ENCODE data around the gene HSPG2.

DNA sequence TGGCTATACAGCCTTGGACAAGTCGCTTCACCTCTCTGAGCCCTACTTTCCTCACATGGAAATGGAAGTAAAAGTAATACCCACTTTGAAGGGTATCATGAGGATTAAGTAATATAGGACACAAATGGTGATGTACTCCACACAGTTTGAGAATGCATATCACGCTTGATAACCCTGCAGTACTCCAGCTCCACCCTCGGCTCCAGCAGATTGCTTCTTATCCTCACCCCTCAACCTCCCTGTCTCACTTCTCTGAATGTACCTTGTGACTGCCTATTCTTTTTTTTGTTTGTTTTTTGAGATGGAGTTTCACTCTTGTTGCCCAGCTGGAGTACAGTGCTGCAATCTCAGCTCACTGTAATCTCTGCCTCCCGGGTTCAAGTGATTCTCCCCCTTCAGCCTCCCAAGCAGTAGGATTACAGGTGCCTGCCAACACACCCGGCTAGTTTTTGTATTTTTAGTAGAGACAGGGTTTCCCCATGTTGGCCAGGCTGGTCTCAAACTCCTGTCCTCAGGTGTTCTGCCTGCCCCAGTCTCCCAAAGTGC is 69.6 kb downstream of the HSPG2 start:
- TF ChIP-seq, protein P1, sequence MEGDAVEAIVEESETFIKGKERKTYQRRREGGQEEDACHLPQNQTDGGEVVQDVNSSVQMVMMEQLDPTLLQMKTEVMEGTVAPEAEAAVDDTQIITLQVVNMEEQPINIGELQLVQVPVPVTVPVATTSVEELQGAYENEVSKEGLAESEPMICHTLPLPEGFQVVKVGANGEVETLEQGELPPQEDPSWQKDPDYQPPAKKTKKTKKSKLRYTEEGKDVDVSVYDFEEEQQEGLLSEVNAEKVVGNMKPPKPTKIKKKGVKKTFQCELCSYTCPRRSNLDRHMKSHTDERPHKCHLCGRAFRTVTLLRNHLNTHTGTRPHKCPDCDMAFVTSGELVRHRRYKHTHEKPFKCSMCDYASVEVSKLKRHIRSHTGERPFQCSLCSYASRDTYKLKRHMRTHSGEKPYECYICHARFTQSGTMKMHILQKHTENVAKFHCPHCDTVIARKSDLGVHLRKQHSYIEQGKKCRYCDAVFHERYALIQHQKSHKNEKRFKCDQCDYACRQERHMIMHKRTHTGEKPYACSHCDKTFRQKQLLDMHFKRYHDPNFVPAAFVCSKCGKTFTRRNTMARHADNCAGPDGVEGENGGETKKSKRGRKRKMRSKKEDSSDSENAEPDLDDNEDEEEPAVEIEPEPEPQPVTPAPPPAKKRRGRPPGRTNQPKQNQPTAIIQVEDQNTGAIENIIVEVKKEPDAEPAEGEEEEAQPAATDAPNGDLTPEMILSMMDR (IDR thresholded peaks at IDR 0.05; ENCODE audit: low read length): no peak
- TF ChIP-seq EZH2 (IDR thresholded peaks at IDR 0.05; ENCODE audit: borderline replicate concordance, low read length): no peak

All from OCI-LY1 (cell line).